ENCODE results near the gene NCKAP5L.
"Not testable (repeated sequence)": the region's sequence is repeated elsewhere in the genome, so short reads cannot be mapped to it uniquely, and the experiment has no call there.

The NCKAP5L gene

GRCh38 chr12:49863946-49864797, 36.0 kb upstream of the NCKAP5L start:
- no peak for DNase-seq

DNA sequence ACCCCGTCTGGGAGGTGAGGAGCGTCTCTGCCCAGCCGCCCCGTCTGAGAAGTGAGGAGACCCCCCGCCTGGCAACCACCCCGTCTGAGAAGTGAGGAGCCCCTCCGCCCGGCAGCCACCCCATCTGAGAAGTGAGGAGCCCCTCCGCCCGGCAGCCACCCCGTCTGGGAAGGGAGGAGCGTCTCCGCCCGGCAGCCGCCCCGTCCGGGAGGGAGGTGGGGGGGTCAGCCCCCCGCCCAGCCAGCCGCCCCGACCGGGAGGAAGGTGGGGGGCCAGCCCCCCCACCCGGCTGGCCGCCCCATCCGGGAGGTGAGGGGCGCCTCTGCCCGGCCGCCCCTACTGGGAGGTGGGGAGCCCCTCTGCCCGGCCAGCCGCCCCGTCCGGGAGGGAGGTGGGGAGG, 32.7 kb upstream of the NCKAP5L start:
- not testable (repeated sequence) for DNase-seq

- not testable (repeated sequence) for DNase-seq
These were observed 27.7 kb upstream of the NCKAP5L start for GRCh38 chr12:49855890-49856289.

- DNase-seq: no peak
These were observed 26.8 kb upstream of the NCKAP5L start for GRCh38 chr12:49854976-49855375.

- no peak for DNase-seq
These were observed 25.5 kb upstream of the NCKAP5L start for GRCh38 chr12:49853671-49854070.

DNA sequence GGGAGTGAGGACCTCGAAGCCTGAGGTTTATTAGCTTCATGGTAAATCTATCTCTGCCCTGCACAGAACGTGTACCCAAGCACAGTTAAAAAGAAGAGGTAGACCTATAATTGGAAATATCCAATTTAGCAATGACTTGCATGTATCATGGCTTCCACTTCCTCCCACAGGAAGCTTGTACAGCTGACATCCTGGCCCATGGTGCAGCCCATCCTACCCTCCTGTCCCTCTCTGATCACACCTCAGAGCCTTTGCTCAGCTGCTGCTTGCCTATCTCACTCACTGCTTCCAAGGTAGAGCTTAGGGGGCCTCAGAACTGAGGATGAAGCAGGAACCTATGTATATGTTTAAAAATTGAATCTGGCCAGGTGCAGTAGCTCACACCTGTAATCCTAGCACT, 18.9 kb upstream of the NCKAP5L start:
- no peak for DNase-seq

DNA sequence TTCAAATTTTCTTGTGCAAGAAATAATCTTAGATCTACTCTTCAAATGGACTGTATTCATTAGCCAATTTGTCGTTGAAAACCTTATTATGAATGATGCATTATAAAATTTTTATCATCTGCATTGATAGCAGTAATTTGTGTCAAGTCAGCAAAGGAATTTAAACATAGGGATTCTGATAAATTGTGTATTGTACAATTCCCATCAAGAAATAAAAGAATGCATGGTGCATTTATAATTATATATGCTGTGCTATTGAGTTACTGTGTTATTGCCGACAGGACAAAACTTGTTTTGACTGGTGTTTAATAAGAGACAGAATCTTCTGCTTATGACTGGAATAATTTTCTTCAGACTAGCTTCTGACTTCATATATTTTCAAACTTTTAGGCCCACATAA, 17.8 kb upstream of the NCKAP5L start:
- no peak for DNase-seq

GRCh38 chr12:49843876-49844437, 15.7 kb upstream of the NCKAP5L start:
- DNase-seq: no peak

GRCh38 chr12:49843411-49843810, 15.2 kb upstream of the NCKAP5L start:
- DNase-seq: no peak

DNA sequence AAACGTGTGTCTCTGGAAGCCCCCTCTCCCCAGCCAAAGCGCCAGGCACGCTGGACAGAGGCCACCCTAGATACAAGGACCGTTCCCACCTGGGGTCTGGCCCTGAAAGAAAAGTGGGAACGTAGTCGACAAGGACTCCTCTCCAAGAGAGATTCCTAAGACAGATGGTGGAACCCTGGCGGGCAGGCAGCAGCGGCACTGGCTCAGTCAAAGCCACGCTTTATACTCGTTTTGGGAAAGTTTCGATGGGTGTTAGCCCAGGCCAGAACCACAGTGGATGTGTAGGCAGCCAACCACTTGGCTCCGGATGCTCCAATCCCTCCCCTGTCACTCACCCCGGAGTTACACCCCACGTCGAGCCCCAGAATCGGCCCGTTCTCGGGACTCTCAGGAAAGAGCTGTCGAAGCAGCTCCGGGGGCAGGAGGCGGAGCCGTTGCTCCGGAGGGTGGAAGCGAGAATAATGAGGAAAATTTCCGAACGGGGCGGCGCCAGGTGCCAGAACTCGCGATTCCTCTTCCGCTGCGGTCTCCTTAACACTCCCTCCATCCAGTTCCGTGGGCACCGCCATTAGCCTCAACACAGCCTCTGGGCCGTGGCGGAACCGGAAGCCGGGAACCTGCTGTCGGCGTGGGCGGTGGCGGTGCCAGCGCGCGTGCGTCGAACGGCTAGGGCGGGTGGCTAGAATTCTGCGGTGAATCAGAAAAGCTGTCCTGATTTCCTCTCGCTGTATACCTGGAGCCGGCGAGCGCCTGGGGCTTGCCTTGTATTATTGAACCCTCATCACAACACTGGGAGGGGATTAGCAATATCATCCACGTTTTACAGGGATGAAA, 14.5 kb upstream of the NCKAP5L start, which contains the start of gene BCDIN3D:
Gene BCDIN3D (minus strand): TSS at position 588 of the 834 bp plus-strand sequence. CDS start 19 bp downstream, at position 569.
- peak; percentile 90 for DNase-seq

DNA sequence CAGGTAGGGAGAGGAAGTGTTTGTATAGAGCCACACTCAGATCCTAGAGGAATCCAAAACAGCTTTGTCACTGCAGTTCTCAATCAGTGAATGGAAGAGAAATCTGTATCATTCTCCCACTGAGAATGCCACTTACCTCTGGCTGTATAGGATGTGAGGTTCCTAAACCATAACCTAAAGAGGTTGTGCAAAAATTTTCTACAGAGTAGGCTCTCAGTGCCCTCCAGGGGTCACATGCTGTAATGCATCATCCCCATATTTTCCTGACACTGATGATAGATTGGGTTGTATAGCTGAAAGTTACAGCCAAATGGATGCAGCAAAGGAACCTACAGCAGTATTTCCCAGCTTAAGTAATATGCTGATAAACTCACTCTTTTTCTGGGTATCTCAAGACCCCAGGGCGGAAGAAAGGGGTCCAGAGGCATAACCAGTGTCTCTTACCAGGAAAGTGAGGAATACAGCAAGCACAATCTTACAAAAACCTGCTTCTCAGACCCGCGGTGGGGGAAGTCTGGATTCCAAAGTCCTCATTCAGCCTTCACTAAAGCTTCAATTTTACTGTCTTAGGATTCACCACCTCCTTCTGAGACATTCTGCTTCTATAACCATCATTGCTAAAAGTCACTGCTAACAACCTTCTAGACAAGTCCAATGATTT, 10.9 kb upstream of the NCKAP5L start:
- DNase-seq: peak; percentile 32

GRCh38 chr12:49832836-49833421, 4.7 kb upstream of the NCKAP5L start:
- no peak for DNase-seq

DNA sequence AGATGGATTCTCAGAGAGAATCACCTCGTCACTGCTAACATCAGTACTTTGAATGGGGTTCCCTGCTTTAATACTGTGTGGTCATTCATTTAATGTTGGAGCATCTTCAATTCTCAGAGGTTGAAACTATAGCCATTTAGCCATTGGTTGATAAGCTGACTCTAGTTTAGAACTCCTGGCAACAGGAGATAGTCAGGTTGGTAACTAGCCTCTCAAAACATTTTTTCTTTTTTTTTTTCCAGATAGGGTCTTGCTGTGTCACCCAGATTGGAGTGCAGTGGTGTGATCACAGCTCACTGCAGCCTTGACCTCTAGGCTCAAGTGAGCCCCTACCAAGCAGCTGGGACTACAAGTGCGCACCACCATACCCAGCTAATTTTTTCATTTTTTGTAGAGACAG, 3.5 kb upstream of the NCKAP5L start:
- DNase-seq: no peak

DNA sequence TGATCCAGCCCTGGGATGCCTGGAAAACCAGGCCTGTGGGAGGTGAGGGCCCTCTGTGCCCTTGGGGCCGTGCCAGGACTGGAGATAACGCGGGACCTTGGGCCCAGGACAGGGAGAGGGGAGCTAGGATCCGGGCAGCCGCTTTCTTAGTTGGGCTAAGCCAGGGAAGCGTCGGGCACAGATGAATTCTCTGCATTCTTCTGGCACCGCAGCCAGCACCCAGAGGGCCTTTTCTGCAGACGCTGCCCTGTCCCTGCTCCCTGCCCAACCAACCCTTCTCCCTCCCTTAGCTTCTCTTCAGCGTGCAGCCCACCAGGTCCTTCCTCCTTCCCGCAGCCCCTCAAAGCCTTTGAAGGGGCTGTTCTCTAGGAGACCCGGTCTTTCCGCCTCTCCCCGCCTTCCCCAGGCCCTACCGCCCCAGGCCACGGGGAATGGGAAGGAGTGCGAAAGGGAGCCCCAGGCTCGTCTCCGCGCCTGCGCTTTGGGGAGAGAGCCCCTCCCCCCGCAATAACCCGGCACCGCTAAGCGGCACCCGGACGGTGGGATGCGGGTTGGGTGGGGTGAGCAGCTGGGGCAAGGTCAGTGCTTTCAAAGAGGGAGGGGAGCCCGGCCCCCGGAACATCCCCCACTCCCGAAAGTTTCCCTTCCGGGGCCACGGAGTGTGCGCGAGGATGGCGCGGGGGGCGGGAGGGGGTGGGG, 663 bp downstream of the NCKAP5L start:
- DNase-seq: peak; percentile 75

GRCh38 chr12:49827051-49827400, 1.2 kb downstream of the NCKAP5L start:
- DNase-seq: no peak

GRCh38 chr12:49825971-49826421, 2.2 kb downstream of the NCKAP5L start:
- DNase-seq: no peak

DNA sequence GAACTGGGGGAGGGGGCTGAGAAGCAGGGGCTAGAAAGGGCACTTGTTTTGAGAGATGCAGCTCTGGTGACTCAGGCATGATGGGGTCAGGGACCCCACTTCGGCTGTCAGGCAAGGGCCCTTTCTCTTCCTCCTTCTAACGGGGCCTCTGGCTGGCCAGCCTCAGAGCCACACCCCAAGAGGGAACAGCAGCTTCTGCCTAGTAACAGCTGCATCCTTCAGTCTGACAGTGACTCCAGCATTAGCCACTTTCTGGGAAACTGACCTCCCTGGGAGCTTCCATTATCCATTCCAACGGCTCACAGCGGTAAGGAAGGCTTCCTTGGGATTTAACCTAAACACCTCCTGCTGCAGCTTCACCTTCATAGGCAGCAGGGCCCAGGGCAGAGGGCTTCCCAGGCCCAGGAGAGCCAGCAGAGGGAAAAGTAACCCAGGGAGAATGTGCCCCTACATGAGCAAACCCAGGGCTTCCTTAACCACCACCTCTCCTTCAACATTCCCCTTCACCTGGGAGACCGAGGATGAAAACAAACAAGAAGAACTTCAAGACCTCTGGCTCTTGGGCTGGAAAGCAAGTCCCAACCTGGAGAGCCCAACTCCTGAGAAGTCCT, 2.7 kb downstream of the NCKAP5L start:
- no peak for DNase-seq

- DNase-seq: no peak
These were observed 3.3 kb downstream of the NCKAP5L start for GRCh38 chr12:49824895-49825294.

DNA sequence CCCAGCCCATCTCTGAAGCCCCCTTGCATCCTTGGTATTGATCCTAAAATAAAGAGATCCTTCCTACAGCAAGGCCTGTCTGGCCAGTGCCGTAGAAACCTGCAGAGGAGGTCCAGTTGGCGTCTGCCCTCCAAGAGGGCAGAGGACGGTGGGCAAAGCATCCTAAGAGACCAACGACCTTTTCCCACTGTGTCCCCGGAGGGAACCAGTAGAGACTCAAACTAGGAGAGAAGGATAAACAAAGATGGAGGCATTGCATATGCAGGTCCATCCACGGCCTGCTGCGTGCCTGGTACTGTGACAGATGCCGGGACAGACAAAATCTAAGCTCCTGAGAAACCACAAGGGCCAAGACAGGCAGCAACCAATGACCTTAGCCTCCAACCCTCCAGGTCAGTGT, 3.8 kb downstream of the NCKAP5L start:
- DNase-seq: no peak

DNA sequence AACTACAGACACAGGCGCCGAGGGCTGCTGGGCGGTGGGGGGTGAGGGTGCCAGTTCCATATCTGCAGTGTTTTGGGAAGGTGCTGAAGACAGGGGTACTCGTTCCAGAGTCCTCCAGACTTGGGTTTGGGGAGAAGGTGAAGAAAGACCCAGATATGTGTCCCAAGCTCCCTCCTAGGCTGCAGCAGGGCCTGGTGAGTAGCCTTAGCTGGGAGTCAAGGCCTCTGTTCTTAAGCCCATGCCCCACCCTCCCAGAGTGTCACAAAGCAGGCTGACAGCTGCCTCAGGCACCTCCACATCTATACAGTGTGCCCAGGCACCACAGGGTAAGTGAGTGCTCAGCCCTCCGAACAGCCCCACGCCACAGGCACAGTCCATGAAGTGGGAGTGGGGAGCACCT, 4.3 kb downstream of the NCKAP5L start:
- no peak for DNase-seq

- DNase-seq: no peak
These were observed 4.9 kb downstream of the NCKAP5L start for GRCh38 chr12:49823350-49823749.
